Osteocyte (in vitro differentiated cells): ENCODE measurements around the gene GRIN2C. TPM values are rescaled to one million over a fixed set of nuclear protein-coding genes. Genes with fewer than 3 reads are reported as not detected.

Experiments used
- DNase-seq: peaks from one replicate; pipeline ENCODE4 v3.0.0; 2021; ENCODE audit warnings: mixed read lengths; ENCODE audit not compliant: unreplicated experiment; ENCODE audit errors: extremely low spot score
- H3K27ac Mint-ChIP-seq: one replicate; pipeline ENCODE4 v1.8.0; 2021; ENCODE audit warnings: mild to moderate bottlenecking, mixed read lengths; ENCODE audit not compliant: unreplicated experiment
- H3K27me3 Mint-ChIP-seq: one replicate; pipeline ENCODE4 v1.8.0; 2021; ENCODE audit warnings: mixed read lengths; ENCODE audit not compliant: unreplicated experiment
- H3K36me3 Mint-ChIP-seq: one replicate; pipeline ENCODE4 v1.8.0; 2021; ENCODE audit warnings: mixed read lengths; ENCODE audit not compliant: unreplicated experiment
- H3K4me1 Mint-ChIP-seq: one replicate; pipeline ENCODE4 v1.8.0; 2021; ENCODE audit warnings: mixed read lengths; ENCODE audit not compliant: unreplicated experiment
- H3K4me3 Mint-ChIP-seq: one replicate; pipeline ENCODE4 v1.8.0; 2021; ENCODE audit warnings: mild to moderate bottlenecking, moderate library complexity, mixed read lengths; ENCODE audit not compliant: unreplicated experiment
- H3K9me3 Mint-ChIP-seq: one replicate; pipeline ENCODE4 v1.8.0; 2021; ENCODE audit warnings: mixed read lengths; ENCODE audit not compliant: unreplicated experiment
- total RNA-seq: library from RNA; stranded (reverse); gene quantifications from 2 replicates; pipeline ENCODE4 v1.2.1, GENCODE V29; 2021
- TF ChIP-seq, protein P1 (sequence below): fragments of 200-600 bp; sonication (generic); IDR thresholded peaks from 2 replicates; pipeline ENCODE4 v1.5.0; 2021; ENCODE audit warnings: antibody characterized with exemption, mild to moderate bottlenecking, moderate library complexity

The GRIN2C gene
- total RNA-seq, 1 donor from 2014 or later = 0.13 TPM

DNA sequence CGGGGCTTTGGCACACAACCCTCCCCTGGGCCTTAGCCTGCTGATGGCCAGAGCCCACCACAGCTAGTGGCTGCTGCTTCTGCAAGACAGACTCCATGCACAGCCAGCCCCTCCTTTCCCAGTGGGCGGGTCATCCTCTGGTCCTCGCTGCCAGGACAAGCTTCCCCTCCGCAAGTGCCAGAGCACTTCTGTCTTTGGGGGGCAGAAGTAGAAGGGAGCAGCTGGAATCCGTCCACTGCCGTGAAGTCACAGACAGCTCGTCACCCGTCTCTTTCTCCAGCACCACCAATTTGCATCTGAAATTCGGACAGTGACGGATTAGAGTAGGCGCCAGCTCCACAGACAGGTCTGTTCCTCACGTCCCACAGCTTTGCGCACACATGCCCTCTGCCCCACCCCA is 52.2 kb downstream of the GRIN2C start:
- peaks cover 4% of the 10 kb centered on the region for H3K4me1 Mint-ChIP-seq

DNA sequence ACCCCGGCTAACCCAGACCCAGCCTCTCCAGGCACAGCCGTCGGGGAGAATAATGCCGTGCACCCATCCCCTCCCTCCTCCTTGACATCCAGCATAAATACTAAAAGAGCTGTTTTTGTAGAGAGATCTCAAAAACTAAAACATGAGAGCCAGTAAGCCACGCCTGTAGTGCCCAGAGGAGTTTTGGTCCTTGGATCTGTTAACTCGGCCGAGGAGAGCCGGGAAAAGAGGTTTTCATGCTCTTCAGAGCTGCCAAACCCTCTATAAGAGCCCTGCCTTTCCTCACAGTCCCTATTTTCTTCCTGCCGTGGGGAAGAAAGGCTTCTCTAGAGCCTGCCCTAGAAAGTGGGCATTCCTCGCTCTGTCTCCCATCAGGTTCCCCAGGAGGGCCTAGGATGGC is 53.4 kb downstream of the GRIN2C start:
- Mint-ChIP-seq H3K27ac (no peak overlapping the region), H3K4me3 (no peak overlapping the region), H3K27me3 (no peaks in the 10 kb centered on the region), H3K9me3 (no peaks in the 10 kb centered on the region), H3K4me1 (peaks cover 4% of the 10 kb centered on the region), H3K36me3 (peaks cover 15% of the 10 kb centered on the region)
- DNase-seq = no peak
- TF ChIP-seq, protein P1, sequence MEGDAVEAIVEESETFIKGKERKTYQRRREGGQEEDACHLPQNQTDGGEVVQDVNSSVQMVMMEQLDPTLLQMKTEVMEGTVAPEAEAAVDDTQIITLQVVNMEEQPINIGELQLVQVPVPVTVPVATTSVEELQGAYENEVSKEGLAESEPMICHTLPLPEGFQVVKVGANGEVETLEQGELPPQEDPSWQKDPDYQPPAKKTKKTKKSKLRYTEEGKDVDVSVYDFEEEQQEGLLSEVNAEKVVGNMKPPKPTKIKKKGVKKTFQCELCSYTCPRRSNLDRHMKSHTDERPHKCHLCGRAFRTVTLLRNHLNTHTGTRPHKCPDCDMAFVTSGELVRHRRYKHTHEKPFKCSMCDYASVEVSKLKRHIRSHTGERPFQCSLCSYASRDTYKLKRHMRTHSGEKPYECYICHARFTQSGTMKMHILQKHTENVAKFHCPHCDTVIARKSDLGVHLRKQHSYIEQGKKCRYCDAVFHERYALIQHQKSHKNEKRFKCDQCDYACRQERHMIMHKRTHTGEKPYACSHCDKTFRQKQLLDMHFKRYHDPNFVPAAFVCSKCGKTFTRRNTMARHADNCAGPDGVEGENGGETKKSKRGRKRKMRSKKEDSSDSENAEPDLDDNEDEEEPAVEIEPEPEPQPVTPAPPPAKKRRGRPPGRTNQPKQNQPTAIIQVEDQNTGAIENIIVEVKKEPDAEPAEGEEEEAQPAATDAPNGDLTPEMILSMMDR = no peak

More for the DNA sequence above, 52.2 kb downstream of the GRIN2C start:
- Mint-ChIP-seq H3K4me3 (no peak overlapping the region), H3K9me3 (no peaks in the 10 kb centered on the region), H3K36me3 (peaks cover 12% of the 10 kb centered on the region), H3K27ac (no peak overlapping the region), H3K27me3 (no peaks in the 10 kb centered on the region)
- TF ChIP-seq, protein P1 = no peak
- DNase-seq = no peak

DNA sequence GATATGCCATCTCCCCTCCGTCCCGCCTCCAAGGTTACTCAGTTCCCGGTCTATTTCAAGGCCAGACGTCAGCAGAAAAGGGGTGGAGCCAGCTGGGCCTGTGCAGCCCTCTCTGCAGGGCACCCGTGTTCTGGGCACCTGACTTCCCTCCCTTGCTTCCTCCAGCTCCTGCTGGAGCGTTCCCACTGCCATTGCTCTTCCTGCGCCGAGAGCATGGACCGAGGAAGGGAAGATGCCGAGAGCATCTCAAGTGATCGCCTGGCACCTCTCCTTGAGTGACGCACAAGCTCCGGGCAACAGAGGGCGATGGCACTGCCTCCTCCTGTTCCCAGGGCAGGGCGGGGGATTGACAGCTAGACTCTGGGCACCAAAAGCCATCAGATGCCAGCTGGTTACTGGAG is 54.1 kb downstream of the GRIN2C start:
- TF ChIP-seq, protein P1 = no peak
- Mint-ChIP-seq H3K27me3 (no peaks in the 10 kb centered on the region), H3K27ac (no peak overlapping the region), H3K4me1 (peaks cover 4% of the 10 kb centered on the region), H3K4me3 (no peak overlapping the region), H3K9me3 (no peaks in the 10 kb centered on the region), H3K36me3 (peaks cover 18% of the 10 kb centered on the region)
- DNase-seq = no peak

DNA sequence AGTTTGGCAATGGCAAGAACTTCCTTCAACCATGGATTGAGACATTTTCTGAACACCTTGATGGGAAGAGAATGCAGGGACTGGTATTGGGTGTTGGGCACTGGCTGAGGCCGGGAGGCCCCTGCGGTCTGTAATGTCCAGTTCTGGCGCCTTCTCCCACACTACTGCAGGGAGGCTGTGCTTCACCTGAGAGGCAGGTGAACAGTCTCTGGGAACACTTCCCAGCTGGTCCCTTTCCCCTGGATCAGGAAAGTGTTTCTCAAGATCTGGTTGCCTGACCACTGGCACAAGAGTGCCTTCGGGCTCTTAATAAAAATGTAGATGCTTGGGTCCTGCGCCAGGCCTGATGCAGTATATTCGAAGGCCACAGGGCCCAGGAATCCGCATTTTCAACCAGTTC is 55.0 kb downstream of the GRIN2C start:
- no peaks in the 10 kb centered on the region for H3K27me3 Mint-ChIP-seq
- H3K4me3 Mint-ChIP-seq = no peak overlapping the region
- H3K4me1 Mint-ChIP-seq = peaks cover 9% of the 10 kb centered on the region

DNA sequence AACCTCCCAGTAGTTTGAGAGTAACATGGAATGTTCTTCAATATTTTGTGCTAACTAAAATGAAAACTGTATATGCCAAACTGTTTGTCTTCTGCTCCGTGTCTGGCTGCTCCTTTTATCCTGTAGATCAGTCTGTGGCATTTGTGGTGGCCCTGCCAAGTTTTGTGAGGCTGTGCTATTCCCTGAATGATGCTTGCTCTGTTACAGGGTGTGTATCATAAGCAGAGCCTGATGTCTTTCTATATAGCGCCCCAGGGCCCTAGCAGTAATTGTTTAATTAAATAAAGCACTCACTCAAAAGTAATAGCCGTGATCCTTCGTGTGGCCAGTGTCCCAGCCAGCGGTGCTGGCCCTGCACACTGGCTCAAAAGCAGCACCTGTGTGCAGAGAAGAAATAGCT is 55.7 kb downstream of the GRIN2C start:
- DNase-seq = no peak
- Mint-ChIP-seq H3K27me3 (no peaks in the 10 kb centered on the region), H3K4me3 (no peak overlapping the region), H3K27ac (no peak overlapping the region), H3K4me1 (peaks cover 12% of the 10 kb centered on the region), H3K9me3 (no peaks in the 10 kb centered on the region), H3K36me3 (peaks cover 23% of the 10 kb centered on the region)
- TF ChIP-seq, protein P1 = no peak

More for the DNA sequence above, 55.0 kb downstream of the GRIN2C start:
- TF ChIP-seq, protein P1 = no peak
- Mint-ChIP-seq H3K9me3 (no peaks in the 10 kb centered on the region), H3K36me3 (peaks cover 21% of the 10 kb centered on the region), H3K27ac (no peak overlapping the region)
- DNase-seq = no peak
